Panc1 (cell line): Measurements from ENCODE around the gene C12orf76. TPM values are rescaled to one million over a fixed set of nuclear protein-coding genes. Genes with fewer than 3 reads are reported as not detected.

Experiments
- ATAC-seq: fragments of 200-7000 bp; cut with Tn5 transposase; 2 replicates; pipeline ENCODE4 v1.9.1; 2020; ENCODE audit warnings: mild to moderate bottlenecking, moderate library complexity
- BruUV-seq: library from RNA; stranded (reverse); fragments of 400-500 nt; replicated peaks from 2 replicates; lab custom pipeline; 2021; lab: Mats Ljungman, UMichigan
- CTCF ChIA-PET: fragments of 300-600 bp; sonication (Branson Sonifier 250); formaldehyde crosslinking; loops from one replicate; lab custom pipeline; 2022; ENCODE audit warnings: antibody characterized with exemption; lab: Charles Lee
- POLR2A ChIA-PET: fragments of 300-600 bp; sonication (Branson Sonifier 250); formaldehyde crosslinking; loops from one replicate; lab custom pipeline; 2022; ENCODE audit warnings: antibody characterized with exemption; lab: Charles Lee
- DNase-seq: peaks from one replicate; pipeline ENCODE4 v3.0.0-alpha.2; 2010; ENCODE audit warnings: low read depth, low spot score
- H3K27ac ChIP-seq: 2 replicates; pipeline ENCODE4 v1.5.1; 2011; ENCODE audit warnings: mild to moderate bottlenecking, low read length, inconsistent platforms
- H3K27me3 ChIP-seq: fragments of 200-500 bp; sonication (Bioruptor generic); 2 replicates; pipeline ENCODE4 v1.6.0; 2014; ENCODE audit warnings: low read length, inconsistent platforms; ENCODE audit not compliant: control insufficient read depth, insufficient read depth
- H3K36me3 ChIP-seq: fragments of 200-500 bp; sonication (Bioruptor generic); 2 replicates; pipeline ENCODE4 v1.5.1; 2014; ENCODE audit warnings: inconsistent platforms, mild to moderate bottlenecking, low read length, moderate library complexity; ENCODE audit not compliant: control insufficient read depth, insufficient read depth
- H3K4me1 ChIP-seq: 2 replicates; pipeline ENCODE4 v1.5.1; 2011; ENCODE audit warnings: inconsistent platforms, mild to moderate bottlenecking, low read length, moderate library complexity; ENCODE audit not compliant: control insufficient read depth, insufficient read depth
- H3K4me3 ChIP-seq, 2 experiments: 2 replicates each; pipeline ENCODE4 v1.5.1; 2011 to 2012; ENCODE audit warnings: low read depth in 2 of 2, low read length in 2 of 2, mild to moderate bottlenecking in 2 of 2, inconsistent platforms in 1 of 2, moderate library complexity in 1 of 2
- H3K9me3 ChIP-seq: fragments of 200-500 bp; sonication (Bioruptor generic); 2 replicates; pipeline ENCODE4 v1.5.1; 2014; ENCODE audit warnings: low read depth, mild to moderate bottlenecking, inconsistent platforms, low read length, moderate library complexity; ENCODE audit not compliant: control insufficient read depth, insufficient read depth
- CTCF ChIP-seq: fragments of 450-650 bp; IDR thresholded peaks from 2 replicates; pipeline ENCODE4 v1.5.1; 2017; ENCODE audit warnings: mild to moderate bottlenecking
- POLR2AphosphoS5 ChIP-seq: IDR thresholded peaks from 2 replicates; pipeline ENCODE4 v1.6.1; 2012; ENCODE audit warnings: mild to moderate bottlenecking, low read depth, low read length, moderate library complexity
- REST ChIP-seq, 2 experiments: IDR thresholded peaks; 2 replicates each; pipeline ENCODE4 v1.6.1; 2011 to 2012; ENCODE audit warnings: low read depth in 2 of 2, control low read depth in 1 of 2, low read length in 1 of 2, mild to moderate bottlenecking in 1 of 2, moderate library complexity in 1 of 2; ENCODE audit not compliant: insufficient read depth in 1 of 2
- SIN3A ChIP-seq: IDR thresholded peaks from 2 replicates; pipeline ENCODE4 v1.6.1; 2012; ENCODE audit warnings: low read depth, mild to moderate bottlenecking, low read length, moderate library complexity, borderline replicate concordance; ENCODE audit not compliant: insufficient read depth
- TCF7L2 ChIP-seq: IDR thresholded peaks from 2 replicates; pipeline ENCODE4 v1.6.1; 2011; ENCODE audit warnings: mild to moderate bottlenecking, low read depth, low read length, inconsistent platforms
- in situ Hi-C: cut with HindIII; loops from 2 replicates; pipeline ENCODE4 v1.10.0; 2016; ENCODE audit warnings: low sequenced_read_pairs, low pct_unique_long_range_greater_than_20kb
- intact Hi-C: fragments of 100-400 bp; cut with micrococcal nuclease; formaldehyde crosslinking; loops from one replicate; pipeline ENCODE4 v1.10.0; 2022; ENCODE audit not compliant: unreplicated experiment
- total RNA-seq: library from RNA; stranded (reverse); gene quantifications from one replicate; pipeline ENCODE4 v1.2.1, GENCODE V29; 2021; ENCODE audit not compliant: unreplicated experiment

Gene C12orf76
- total RNA-seq, 1 experiment from 2014 or later, result 13.6 TPM

GRCh38 chr12:110033888-110034287, 14.4 kb downstream of the C12orf76 start:
- BruUV-seq, result no TSS peak
- DNase-seq, result no peak
- peaks cover 20% of the 10 kb centered on the region for H3K4me1 ChIP-seq
- TF ChIP-seq REST (IDR thresholded peaks at IDR 0.05; ENCODE audit: insufficient read depth in 1 of 2, low read depth in 2 of 2, low read length in 1 of 2) (no peak), SIN3A (no peak), TCF7L2 (no peak), POLR2AphosphoS5 (no peak), CTCF (no peak)
- no peaks in the 10 kb centered on the region; the same call in 1 of the 2 replicates for H3K36me3 ChIP-seq
- intact Hi-C loops (no loop called here), in situ Hi-C loops (no loop called here)
- H3K27me3 ChIP-seq, result no peaks in the 10 kb centered on the region
- no peak overlapping the region for H3K4me3 ChIP-seq
- no peaks in the 10 kb centered on the region for H3K9me3 ChIP-seq
- POLR2A ChIA-PET, result no interaction called here
- no peak for ATAC-seq
- no peak overlapping the region for H3K27ac ChIP-seq
- CTCF ChIA-PET, result interaction anchor here (0.7 kb wide), 1 partner anchor 179 kb away, joined by 3 read pairs; no protein-coding TSS in a partner anchor

GRCh38 chr12:110029290-110029815, 19.0 kb downstream of the C12orf76 start:
- Histone ChIP-seq H3K27me3 (no peaks in the 10 kb centered on the region), H3K4me3 (no peak overlapping the region), H3K4me1 (peaks cover 6% of the 10 kb centered on the region), H3K36me3 (peaks cover 3% of the 10 kb centered on the region; the same call in 1 of the 2 replicates), H3K9me3 (no peaks in the 10 kb centered on the region), H3K27ac (no peak overlapping the region)
- in situ Hi-C loops, result no loop called here
- ChIA-PET CTCF (no interaction called here), POLR2A (no interaction called here)
- intact Hi-C loops, result no loop called here
- TF ChIP-seq CTCF (no peak), REST (IDR thresholded peaks at IDR 0.05; ENCODE audit: insufficient read depth in 1 of 2, low read depth in 2 of 2, low read length in 1 of 2) (no peak), SIN3A (no peak), TCF7L2 (no peak), POLR2AphosphoS5 (no peak)
- BruUV-seq, result no TSS peak
- ATAC-seq (no peak), DNase-seq (no peak)
